ENCODE measurements around the gene TSPAN1.

- TF ChIP-seq CTCF (IDR thresholded peaks at IDR 0.05) (no peak), EP300 (IDR thresholded peaks at IDR 0.05) (no peak), POLR2A (IDR thresholded peaks at IDR 0.05) (no peak)
These were observed 29.0 kb downstream of the TSPAN1 start for GRCh38 chr1:46203738-46204405.
